Measurements from ENCODE around the gene HS3ST4.

Gene HS3ST4

DNA sequence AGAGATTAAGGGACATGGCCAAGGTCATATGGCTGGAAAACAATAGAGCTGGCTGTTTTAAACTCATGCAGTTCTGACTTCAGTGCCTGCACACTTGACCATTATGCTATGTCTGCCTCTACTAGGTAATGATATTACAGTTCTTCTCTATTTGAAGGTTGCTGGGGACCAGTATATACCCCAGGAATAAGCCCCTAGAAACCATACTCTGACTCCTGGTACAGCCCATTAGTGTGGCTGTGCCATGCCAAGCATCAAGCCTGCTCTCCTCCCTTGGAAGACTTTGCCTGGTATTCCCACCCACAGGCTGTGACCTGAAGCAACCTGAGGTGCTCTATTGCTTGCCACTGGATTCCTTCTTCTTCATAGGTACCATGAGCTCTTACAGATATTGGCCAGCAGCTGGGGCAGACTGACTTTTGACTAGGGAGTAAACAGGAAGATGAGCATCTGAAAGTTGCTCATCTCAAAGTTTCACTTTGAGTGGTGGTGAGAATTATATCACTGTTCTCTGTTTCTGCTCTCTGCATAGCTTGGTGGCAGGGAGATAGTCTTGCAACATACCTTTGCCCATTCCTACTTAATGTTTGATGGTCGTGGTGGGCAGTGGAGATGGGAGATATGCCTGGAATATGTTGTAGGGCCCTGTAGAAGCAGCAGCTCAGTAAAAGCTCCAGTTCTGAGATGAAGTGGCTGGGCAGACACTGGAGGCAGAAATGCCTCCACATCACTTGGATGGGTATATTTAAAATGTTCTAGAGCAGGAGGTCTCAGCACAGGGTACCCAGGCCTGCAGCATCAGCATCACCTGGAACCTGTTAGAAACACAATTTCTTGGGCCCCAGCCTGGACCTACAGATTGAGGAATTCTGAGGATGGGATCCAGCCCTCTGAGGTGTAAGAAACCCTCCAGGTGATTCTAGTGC lies 274.7 kb downstream of the HS3ST4 start:
- TF ChIP-seq ZFX (IDR thresholded peaks at IDR 0.05; ENCODE audit: borderline replicate concordance) (no peak), CTCF (IDR thresholded peaks at IDR 0.05) (no peak)
- no peak overlapping the region for H3K27ac ChIP-seq

DNA sequence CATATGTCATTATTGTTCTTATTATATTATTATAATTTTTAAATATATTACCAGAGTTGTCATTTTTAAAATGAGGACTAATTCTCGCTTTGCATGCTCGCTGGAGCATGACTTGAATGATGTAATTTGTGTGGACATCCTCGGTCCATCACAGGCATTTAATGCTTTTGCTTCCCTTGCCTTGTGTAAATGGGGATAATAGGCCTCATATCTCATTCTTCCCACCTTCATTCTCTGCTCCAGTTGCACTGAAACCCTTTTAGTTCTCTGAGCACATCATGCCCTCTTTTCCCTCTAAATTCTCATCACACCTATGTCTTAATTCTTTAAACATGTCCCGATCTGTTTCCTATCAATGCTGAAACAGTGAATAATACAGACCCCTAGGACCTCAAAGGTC lies 285.4 kb downstream of the HS3ST4 start:
- H3K27ac ChIP-seq, result no peak overlapping the region
- TF ChIP-seq CTCF (IDR thresholded peaks at IDR 0.05) (no peak), ZFX (IDR thresholded peaks at IDR 0.05; ENCODE audit: borderline replicate concordance) (no peak)

- no peak overlapping the region for H3K27ac ChIP-seq
- TF ChIP-seq ZFX (IDR thresholded peaks at IDR 0.05; ENCODE audit: borderline replicate concordance), result no peak
- no peak for TF ChIP-seq CTCF (IDR thresholded peaks at IDR 0.05)
Measured at GRCh38 chr16:25978218-25978617, 286.5 kb downstream of the HS3ST4 start.

GRCh38 chr16:25988084-25988483 lies 296.3 kb downstream of the HS3ST4 start:
- no peak overlapping the region for H3K27ac ChIP-seq
- TF ChIP-seq ZFX (IDR thresholded peaks at IDR 0.05; ENCODE audit: borderline replicate concordance) (no peak), CTCF (IDR thresholded peaks at IDR 0.05) (no peak)

DNA sequence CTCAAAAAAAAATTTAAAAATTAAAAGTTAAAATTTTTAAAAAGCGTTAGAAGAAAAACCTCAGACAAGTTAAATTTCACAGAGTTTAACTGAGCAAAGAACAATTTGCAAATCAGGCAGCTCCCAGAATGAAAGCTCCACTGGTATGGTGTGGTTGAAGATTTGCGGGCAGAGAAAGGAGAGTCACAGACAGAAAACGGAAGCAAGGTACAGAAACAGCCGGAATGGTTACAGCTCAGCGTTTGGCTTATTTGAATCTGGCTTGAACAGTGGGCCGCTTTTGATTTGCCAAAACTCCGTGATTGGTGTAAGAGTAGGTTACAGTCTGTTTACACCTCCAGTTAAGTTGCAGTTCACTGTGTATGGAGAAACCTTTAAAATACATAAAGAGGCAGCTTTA lies 297.1 kb downstream of the HS3ST4 start:
- TF ChIP-seq CTCF (IDR thresholded peaks at IDR 0.05) (no peak), ZFX (IDR thresholded peaks at IDR 0.05; ENCODE audit: borderline replicate concordance) (no peak)
- H3K27ac ChIP-seq, result no peak overlapping the region

DNA sequence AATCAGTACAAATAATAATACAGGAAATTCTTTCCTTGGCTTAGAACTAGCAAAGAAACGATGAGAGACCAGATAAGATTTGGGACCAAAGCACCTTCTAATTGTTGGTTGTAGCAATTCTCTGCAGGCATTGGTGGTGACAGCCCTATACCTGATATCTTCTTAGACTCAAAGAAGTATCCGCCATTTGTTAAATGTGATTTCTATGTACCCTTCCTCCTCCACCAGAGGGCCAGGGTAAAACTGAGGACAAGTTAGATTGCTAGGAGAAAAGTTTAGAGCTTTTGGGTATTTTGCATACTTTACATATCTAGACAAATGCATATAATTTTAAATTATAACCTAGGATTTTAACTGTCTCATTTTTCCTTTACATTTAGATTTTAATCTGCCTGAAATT lies 304.3 kb downstream of the HS3ST4 start:
- TF ChIP-seq CTCF (IDR thresholded peaks at IDR 0.05), result no peak
- no peak for TF ChIP-seq ZFX (IDR thresholded peaks at IDR 0.05; ENCODE audit: borderline replicate concordance)
- H3K27ac ChIP-seq, result no peak overlapping the region

DNA sequence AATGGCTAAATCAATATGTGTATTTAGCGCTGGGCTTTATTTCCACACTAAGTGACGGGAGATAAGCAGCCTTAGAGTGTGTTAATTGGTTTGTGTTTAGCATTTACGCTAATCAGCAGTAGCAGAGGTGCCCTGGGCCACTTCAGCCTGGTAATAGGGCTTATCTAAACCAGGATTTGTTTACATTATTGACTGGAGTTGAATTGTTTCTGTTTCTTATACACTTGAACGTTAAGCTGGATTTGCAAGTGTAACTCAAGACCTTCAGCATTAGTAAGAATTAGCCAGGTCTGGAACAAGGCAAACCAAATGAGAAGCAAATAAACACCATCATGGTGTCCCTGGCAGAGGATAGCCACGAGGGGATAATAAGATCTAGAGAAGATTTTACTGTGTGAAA lies 313.6 kb downstream of the HS3ST4 start:
- TF ChIP-seq CTCF (IDR thresholded peaks at IDR 0.05) (no peak), ZFX (IDR thresholded peaks at IDR 0.05; ENCODE audit: borderline replicate concordance) (no peak)
- no peak overlapping the region for H3K27ac ChIP-seq
